SH-SY5Y (cell line): ENCODE measurements around the gene NUP93.

Source experiments
- GATA2 ChIP-seq: IDR thresholded peaks from 2 replicates; pipeline ENCODE4 v1.6.1; 2011; ENCODE audit warnings: mild to moderate bottlenecking, low read depth, low read length
- GATA3 ChIP-seq: IDR thresholded peaks from 2 replicates; pipeline ENCODE4 v1.6.1; 2011; ENCODE audit warnings: low read depth, mild to moderate bottlenecking, low read length, moderate library complexity

DNA sequence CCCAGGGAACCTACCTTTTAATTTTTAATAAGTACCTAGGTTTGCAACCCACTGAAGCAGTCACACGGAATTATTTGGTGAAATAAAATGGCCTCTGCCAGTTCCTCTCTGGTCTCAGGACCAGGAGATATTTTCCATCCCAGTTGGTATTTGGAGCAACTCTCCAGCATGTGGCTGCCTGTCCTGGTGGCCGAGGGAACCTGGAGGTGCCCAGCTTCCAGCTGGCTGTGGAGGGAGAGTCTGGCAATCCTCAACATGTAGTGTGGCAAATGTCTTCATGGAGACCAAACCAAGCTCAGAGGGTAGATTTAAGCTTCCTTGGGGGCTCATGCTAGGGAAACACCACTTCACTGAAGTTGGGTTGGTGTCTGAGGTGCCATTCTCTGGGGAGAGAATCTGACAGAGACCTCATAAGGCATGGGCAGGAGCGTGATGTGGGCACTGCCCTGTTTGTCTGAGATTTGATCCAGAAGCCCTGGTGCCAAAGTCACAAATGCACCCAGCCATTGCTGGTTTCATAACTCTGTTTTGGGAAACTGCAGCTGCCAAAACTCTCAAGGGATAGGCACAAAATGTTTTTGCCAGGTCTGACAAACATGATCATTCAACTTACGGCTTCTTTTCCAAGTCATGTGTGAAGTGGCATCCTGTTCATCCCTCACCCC is 44.9 kb upstream of the NUP93 start:
- TF ChIP-seq GATA2: no peak
- no peak for TF ChIP-seq GATA3
